Measurements from ENCODE around the gene NDUFA6. TPM values are rescaled to one million over a fixed set of nuclear protein-coding genes. Genes with fewer than 3 reads are reported as not detected.

Gene NDUFA6
- total and polyA plus RNA-seq, 8 donors: 64.8 to 97.4 (median 79.6) TPM

DNA sequence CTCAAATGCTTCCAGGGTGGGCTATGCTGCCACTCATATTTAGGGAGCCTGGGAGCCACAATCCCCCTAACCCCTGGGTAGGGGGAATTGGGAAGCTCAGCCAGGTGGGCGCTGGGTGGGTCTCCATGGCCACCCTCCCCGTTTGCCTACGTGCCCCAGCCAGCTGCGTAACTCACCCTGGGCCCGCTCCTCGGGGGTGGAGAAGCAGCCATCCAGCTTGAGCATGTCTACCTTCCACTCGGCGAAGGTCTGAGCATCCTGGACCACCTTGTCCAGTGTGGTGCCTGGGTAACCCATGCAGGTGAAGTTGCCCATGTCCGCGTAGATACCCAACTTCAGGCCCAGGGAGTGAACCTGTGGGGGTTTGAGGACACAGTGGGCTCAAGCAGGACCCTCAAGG lies 23.6 kb downstream of the NDUFA6 start:
- Histone ChIP-seq H3K27me3 (no peaks in the 10 kb centered on the region), H3K27ac (no peak overlapping the region), H3K36me3 (peaks cover 0 to 63% of the 10 kb centered on the region in 2 donors), H3K4me1 (peaks cover 13 to 28% of the 10 kb centered on the region in 2 donors), H3K4me3 (no peak overlapping the region), H3K9me3 (no peaks in the 10 kb centered on the region)
- peak in 1 of 4 donors; percentile 70 for DNase-seq
- TF ChIP-seq, protein P1, sequence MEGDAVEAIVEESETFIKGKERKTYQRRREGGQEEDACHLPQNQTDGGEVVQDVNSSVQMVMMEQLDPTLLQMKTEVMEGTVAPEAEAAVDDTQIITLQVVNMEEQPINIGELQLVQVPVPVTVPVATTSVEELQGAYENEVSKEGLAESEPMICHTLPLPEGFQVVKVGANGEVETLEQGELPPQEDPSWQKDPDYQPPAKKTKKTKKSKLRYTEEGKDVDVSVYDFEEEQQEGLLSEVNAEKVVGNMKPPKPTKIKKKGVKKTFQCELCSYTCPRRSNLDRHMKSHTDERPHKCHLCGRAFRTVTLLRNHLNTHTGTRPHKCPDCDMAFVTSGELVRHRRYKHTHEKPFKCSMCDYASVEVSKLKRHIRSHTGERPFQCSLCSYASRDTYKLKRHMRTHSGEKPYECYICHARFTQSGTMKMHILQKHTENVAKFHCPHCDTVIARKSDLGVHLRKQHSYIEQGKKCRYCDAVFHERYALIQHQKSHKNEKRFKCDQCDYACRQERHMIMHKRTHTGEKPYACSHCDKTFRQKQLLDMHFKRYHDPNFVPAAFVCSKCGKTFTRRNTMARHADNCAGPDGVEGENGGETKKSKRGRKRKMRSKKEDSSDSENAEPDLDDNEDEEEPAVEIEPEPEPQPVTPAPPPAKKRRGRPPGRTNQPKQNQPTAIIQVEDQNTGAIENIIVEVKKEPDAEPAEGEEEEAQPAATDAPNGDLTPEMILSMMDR (IDR thresholded peaks at IDR 0.05): no peak
- ATAC-seq: no peak
- intact Hi-C loops (cut with DNase I): no loop called here

DNA sequence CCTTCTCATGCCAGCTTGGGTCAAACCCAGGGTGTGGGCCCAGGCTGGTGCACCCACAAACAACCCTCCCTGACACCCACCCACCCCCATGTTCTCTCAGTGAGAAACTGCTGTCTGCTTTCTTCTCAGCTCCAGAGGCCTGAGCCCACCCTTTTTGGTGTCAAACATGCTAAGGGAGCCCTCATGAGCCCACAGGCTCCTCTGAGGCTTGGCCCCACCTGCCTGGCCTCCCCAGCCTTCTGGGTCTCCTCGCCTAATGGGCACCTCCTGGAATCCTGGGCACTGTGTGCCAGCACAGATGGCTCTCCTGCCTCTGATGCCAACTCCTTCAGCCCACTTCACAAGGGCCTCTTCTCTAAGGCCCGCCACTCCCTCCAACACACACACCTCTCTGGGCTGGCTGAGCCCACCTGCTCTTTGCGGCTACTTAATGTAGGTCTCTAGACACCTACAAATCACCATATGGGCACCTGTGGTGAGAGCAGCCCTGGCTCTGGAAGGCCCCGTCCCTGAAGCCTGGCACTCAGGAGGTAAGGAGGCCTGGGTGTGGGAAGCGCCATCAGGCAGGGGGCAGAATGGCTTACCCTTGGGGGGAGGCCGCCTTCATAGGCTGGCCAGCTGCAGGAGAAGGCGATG lies 24.3 kb downstream of the NDUFA6 start:
- peak in 1 of 4 donors; percentile 45 for DNase-seq
- no peak overlapping the region for H3K27ac ChIP-seq
- H3K27me3 ChIP-seq: no peaks in the 10 kb centered on the region
- ATAC-seq: no peak
- H3K36me3 ChIP-seq: peaks cover 0 to 70% of the 10 kb centered on the region in 2 donors
- TF ChIP-seq, protein P1 (IDR thresholded peaks at IDR 0.05): no peak
- intact Hi-C loops (cut with DNase I): no loop called here
- H3K4me3 ChIP-seq: no peak overlapping the region
- no peaks in the 10 kb centered on the region for H3K9me3 ChIP-seq
- H3K4me1 ChIP-seq: peaks cover 9 to 22% of the 10 kb centered on the region in 2 donors

DNA sequence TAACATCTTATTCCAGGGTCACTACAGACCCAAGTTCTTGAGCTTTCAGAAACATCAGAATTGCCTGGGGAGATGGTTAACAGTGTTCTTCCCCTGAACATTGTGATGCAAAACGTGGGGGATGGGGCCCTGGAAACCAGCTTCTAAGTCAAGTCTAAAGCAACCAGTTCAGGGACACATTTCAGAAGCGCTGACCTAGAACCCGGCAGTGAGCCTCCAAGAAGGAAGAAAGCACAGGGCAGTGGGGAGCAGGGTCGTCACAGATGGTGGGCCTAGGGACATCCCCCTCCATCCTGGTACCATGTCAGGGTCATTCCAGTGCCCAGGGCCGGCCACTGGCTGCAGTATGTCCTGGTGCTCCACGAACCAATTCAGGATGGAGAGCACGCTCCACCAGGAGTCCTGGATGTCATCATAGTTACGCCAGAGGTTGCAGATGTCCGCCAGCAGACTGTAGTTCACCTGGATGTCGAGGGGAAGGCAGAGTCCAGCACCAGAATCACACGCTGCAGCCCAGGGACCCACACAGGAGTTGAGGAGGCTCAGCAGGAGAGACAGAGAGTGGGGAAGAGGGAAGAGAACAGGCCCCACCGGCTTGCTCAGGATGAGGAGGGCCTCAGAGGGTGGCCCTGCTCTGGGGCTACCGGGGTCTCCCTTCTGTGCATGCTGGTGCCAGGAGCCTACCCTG lies 25.0 kb downstream of the NDUFA6 start:
- H3K4me1 ChIP-seq: peaks cover 6 to 17% of the 10 kb centered on the region in 2 donors
- no peaks in the 10 kb centered on the region for H3K9me3 ChIP-seq
- DNase-seq (peak in 1 of 4 donors; percentile 33), ATAC-seq (no peak)
- H3K36me3 ChIP-seq: peaks cover 0 to 76% of the 10 kb centered on the region in 2 donors
- H3K4me3 ChIP-seq: no peak overlapping the region
- no peak overlapping the region for H3K27ac ChIP-seq
- TF ChIP-seq, protein P1 (IDR thresholded peaks at IDR 0.05): no peak
- no peaks in the 10 kb centered on the region for H3K27me3 ChIP-seq
- intact Hi-C loops (cut with DNase I): no loop called here

DNA sequence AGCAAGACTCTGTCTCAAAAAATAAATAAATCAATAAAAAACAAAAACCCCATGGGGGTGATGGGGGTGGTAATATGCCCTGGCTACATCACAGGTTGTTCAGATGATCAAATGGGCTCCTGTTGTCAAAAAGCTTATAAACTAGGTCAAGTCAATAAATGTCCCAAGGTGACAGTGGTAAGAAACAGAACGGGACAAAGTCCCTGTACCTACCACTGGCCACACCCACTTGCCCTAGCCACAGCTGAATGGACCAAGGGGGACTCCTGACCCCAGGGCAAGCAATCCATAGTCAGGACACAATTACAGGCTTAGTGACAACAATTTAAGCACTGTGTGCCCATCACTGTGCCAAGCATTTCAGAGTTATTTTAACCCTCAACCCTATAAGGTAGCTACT lies 25.9 kb downstream of the NDUFA6 start:
- no peaks in the 10 kb centered on the region for H3K9me3 ChIP-seq
- intact Hi-C loops (cut with DNase I): no loop called here
- H3K27ac ChIP-seq: no peak overlapping the region
- H3K27me3 ChIP-seq: no peaks in the 10 kb centered on the region
- DNase-seq (no peak), ATAC-seq (no peak)
- H3K36me3 ChIP-seq: peaks cover 0 to 86% of the 10 kb centered on the region in 2 donors
- peaks cover 2 to 11% of the 10 kb centered on the region in 2 donors for H3K4me1 ChIP-seq
- TF ChIP-seq, protein P1 (IDR thresholded peaks at IDR 0.05): no peak
- no peak overlapping the region for H3K4me3 ChIP-seq

DNA sequence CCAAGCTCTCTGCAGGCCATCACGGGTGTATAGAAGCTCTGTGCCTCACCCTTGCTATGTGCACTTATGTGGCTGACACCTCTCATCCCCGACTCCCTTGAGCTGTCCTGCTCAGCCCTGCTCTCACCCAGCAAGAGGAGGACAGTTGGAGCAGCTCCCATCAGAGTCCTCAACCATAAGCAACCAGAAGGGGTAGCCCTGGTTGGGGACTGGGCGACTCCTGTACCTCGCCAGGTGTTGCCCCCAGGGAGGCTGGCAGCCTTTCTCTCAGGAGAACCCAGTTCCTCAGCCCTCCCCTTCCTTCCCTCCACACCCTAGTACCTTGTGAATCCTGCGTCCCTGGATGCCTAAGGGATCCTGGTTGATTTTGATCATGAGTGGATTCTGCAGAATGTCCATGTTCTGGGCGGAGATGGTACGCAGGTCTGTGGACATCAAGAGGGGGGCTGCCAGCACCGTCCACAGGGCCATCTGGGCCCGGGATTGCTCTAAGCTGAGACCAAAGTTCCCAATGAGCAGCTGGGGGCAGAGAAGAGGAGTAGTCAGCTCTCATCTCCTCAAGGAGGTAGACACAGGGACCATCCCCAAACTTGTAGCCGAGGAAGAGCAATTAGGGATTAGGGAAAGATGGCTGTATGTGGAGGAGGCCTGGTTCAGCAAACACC lies 27.9 kb downstream of the NDUFA6 start:
- Histone ChIP-seq H3K4me3 (no peak overlapping the region), H3K27me3 (no peaks in the 10 kb centered on the region), H3K4me1 (no peaks in the 10 kb centered on the region), H3K27ac (no peak overlapping the region), H3K36me3 (peaks cover 0 to 94% of the 10 kb centered on the region in 2 donors), H3K9me3 (no peaks in the 10 kb centered on the region)
- no peak for ATAC-seq
- DNase-seq: no peak
- intact Hi-C loops (cut with DNase I): no loop called here
- TF ChIP-seq, protein P1 (IDR thresholded peaks at IDR 0.05): no peak

All from left lung (tissue), 10 donors.